Measurements from ENCODE around the gene GTPBP10.
A peak's percentile ranks its signal among the peaks of the same experiment; 100 is the strongest.
"Not testable (repeated sequence)": the region's sequence is repeated elsewhere in the genome, so short reads cannot be mapped to it uniquely, and the experiment has no call there.

Gene GTPBP10, protein sequence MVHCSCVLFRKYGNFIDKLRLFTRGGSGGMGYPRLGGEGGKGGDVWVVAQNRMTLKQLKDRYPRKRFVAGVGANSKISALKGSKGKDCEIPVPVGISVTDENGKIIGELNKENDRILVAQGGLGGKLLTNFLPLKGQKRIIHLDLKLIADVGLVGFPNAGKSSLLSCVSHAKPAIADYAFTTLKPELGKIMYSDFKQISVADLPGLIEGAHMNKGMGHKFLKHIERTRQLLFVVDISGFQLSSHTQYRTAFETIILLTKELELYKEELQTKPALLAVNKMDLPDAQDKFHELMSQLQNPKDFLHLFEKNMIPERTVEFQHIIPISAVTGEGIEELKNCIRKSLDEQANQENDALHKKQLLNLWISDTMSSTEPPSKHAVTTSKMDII

DNA sequence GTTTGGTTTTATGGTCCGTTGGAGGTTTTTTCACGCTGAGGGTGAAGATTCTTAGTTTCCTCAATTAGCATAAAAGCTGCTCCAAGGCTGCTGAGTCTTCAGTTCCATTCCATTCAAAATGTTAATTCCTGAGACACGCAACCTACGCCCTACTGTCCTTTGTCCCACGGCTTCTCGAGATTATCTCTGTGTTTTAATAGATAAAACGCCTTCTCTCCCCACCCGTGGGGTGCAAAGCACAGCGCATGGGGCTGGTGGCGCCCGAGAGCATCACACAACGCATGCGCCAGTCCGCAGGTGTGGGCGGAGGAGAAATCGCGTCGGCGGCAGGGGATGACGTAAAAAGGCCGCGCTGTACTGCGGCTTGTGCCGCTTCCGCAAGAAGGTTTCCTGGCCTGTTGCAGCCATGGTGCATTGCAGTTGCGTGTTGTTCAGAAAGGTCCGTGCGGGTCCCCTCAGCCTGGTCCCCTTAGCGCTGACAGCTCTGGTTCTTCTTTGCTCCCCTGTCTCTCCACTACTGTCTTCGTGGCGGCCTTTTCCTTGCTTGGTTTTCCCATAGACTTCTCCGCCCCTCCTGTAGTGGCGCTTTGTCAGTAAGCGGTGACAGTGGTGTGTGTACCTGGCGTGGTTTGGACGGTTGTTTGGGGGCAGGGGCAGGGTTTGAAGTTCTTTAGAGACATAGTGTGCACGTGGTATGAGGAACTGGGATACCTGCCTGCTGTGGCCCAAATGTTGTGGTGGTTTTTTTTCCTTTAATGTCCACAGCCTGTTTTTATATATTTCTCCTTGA, at the start of gene GTPBP10:
TSS of gene GTPBP10 (plus strand) at position 381 of the 790 bp plus-strand sequence. CDS start at position 407, 26 bp downstream.
- DNase-seq (ENCODE audit: low read depth, low spot score), result peak; percentile 89

DNA sequence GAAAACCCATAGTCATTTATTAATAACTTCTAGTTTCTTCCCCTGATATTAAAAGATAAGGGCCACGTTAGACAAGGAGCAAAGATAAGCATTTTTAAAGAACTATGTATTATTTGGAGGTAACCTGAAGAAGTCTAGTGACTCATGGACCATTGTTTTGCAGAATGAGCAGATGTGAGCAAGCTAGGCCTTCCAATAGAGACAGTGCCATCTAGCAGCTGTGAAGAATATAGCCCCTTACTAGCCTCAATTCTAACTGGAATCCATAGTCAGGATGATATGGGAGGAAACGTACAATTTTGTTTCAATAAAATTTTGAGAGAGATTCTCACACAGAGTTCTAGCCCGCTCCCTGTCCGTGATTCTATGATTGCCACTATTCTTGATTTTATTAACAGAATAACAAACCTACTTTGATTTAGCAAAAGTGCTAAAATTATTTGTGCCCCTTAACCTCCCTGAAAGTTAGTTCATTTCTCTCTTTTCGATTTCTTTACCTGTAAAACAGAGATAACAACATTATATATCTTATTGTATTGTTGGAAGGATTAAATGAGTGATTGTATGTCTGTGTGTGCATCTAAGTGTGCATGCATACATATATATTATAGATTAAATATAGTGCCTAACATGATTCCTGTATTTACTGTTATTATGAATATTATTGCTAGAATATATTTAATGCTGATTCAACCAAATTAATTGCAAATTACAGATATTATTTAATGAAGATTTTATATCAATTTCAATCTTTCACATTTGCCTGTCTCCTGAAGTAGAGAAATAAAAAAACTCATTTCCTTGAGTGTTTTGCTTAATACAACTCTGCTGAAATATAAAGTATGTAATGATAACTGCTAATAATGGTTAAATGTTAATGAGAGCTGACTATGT, 48.1 kb upstream of the GTPBP10 start:
- DNase-seq (ENCODE audit: low read depth, low spot score), result no peak

DNA sequence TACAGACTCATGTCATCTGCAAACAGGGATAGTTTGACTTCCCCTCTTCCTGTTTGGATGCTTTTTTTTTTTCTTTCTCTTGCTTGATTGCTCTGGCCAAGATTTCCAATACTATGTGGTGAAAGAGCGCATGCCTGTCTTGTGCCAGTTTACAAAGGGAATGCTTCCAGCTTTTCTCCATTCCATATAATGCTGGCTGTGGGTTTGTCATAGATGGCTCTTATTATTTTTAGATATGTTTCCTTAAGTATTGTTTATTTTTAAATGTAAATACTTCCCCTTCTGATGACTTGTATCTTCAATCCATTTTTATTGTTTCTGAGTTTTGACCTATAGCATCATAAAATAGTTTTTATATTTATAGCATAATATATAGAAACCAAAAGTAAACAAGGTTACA, 43.3 kb upstream of the GTPBP10 start:
- no peak for DNase-seq (ENCODE audit: low read depth, low spot score)

DNA sequence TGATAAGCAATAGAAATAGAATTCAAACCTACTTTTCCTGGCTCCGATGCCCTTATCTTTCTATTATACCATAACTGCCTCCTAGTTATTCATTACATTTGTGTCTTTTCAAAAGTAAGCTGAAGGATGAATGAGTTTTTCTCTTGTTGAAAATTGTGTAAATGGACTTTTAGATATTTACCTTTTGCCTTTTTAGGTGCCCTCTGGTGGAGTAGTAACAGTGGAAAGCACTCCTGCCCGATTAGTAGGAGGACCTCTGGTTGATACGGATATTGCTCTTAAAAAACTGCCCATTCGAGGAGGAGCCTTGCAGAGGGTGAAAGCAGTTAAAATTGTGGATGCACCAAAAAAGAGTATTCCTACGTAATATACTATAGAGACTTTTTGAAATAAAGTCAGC, 36.6 kb upstream of the GTPBP10 start:
- no peak for DNase-seq (ENCODE audit: low read depth, low spot score)

DNA sequence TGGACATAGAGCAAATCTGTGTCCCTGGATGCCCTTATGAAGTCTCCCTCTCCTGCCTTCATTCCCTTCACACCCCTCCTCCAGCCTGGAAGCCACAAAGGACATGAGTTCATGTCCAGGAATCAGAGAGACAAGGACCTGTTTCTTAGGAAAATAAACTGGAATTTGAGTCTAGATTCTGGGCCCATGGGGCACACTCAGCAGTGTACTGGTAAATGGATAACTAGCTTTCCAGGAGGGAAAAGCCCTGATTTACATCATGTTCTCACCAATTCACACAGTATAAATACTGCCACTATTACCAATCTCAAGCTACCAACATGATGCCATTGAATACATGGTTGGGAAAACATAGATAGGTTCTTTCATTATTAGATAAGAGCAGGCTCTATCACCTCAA, 35.3 kb upstream of the GTPBP10 start:
- no peak for DNase-seq (ENCODE audit: low read depth, low spot score)

DNA sequence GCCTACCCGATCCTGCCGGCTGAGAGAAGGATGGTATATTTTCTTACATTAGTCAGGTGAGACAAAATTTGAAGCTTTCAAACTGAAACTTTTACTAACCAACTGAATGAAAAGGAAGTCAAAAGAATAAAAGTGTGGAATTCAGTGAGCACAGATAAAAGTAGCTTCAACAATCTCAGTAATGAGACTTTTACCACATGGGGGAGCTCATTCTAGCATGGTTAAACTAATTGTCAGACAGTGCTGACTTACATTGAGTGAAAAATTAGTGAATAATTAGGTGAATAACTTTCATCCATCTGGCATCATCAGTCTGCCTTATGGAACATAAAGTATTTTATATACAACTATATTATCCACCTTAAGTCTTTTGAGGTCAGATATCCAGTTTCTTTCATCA, 33.8 kb upstream of the GTPBP10 start:
- no peak for DNase-seq (ENCODE audit: low read depth, low spot score)

DNA sequence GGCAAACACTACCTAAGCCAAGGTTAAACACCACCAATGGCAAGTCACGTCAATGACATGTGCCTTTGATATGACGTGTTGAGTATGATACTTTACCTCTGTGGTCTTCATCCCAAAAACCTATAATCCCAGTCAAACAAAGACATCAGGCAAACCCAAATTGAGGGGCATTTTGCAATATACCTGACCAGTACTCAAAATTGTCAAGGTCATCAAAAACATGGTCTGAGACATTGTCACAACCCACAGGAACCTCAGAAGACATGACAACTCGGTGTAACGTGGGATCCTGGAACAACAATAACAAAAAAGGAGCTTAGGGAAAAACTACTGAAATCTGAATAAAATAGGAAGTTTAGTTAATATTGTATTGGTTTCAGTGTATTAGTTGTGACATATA, 32.6 kb upstream of the GTPBP10 start:
- DNase-seq (ENCODE audit: low read depth, low spot score), result no peak

DNA sequence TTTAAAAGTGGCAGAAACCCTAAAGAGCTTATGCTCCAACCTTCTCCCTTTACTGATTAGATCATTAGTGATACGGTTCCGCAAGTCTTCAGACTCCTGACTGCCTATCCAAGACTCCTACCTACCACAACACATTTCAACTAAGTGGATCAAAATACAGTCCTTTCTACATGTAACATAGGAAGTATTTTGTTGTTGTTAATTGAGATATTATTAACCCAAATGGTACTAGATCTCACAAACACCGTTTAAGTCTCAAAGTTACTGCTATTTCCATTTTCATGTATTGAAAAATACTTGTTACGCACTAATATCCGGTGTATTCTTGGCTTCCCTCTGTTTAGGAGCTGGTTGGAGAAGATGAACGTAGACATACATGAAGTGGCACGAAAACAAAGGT, 26.5 kb upstream of the GTPBP10 start:
- no peak for DNase-seq (ENCODE audit: low read depth, low spot score)

DNA sequence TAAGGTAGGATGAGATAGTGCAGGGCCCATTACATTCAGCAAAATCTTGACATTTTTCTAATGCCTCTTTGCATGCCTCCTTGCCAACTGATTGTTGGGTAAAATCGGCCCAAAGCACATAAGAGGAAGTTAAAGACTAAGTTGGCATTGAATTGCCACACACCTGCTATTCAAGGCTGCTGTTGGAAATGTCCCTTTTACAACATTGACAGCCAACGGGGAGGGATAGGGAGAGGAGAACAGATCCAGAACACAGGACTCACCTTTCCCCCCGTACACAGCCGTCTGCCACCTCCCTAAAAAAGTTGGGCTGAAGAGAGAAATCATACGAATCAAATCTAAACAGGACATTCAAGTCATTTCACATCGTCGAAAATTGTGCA, 26.1 kb upstream of the GTPBP10 start:
- no peak for DNase-seq (ENCODE audit: low read depth, low spot score)

DNA sequence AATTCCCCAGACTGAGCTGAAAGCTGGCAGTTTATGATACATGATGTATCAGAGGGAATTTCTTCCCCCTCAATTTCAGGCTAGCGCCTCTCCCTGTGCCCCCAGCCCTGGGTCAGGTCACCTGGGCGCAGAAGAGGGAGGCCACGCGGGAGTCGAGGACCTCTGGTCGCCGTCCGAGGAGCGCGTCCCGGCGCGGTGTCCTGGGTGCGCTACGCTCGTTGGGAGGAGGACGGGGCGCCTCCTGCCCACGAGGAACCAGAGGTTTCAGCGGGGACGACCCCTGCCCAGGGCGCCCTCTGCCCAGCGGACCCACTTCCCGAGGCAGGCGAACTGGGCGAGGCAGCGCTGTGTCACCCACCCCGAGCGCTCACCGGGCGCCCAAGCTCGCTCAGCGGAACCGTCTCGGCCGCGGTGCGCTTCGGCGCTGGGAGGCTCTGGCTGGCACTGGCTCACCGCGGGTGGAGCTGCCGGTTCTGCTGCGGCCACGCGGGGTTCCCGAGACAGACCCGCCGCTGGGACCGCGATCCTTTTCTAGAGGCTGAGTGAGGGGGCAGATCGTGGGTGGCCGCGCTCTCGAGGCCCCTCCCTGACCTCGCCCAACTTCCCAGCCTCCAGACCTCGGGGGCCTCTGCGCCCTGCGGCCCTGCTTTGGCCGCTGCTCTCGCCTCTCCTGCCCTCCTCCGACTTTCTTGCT, 25.6 kb upstream of the GTPBP10 start, which contains the start of gene FAM237B:
TSS of gene FAM237B (minus strand) at position 504 of the 694 bp plus-strand sequence. CDS start 1,556 bp downstream, outside the sequence.
- DNase-seq (ENCODE audit: low read depth, low spot score), result no peak

DNA sequence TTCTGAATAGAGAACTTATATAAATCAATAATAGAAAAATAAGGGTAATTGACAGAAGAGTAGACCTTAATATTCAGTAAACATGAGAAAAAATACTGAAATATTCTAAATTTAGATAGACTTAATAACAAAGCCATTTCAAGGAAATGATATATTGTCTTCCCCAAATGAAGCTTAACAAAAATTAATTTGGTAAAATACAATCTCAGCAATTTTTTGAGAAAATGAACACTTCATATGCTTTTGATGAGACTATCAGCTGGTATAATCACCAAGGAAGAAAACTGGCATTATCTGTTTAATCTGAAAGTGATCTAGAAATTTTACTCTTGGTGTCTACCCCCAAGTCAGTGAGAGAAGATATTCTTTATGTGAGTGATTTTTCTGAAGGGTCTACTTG, 23.7 kb upstream of the GTPBP10 start:
- DNase-seq (ENCODE audit: low read depth, low spot score), result no peak

DNA sequence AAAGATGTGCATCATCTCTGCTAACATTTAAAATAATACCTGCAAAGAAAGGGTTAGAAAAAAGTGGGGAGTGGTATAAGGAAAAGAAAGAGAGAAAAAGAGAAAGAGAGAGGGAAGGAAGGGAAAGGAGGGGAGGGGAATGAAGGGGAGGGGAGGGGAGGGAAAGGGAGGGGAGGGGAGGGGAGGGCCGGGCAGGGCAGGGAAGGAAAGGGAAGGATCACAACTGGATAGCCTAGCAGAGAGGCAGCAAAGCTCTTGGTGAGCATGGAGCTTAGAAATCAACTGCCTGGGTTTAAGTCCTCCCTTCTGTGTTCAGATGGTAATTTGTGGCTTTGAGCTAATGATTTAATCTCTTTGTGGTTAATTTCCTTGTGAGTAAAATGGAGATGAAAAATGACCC, 20.0 kb upstream of the GTPBP10 start:
- no peak for DNase-seq (ENCODE audit: low read depth, low spot score)

DNA sequence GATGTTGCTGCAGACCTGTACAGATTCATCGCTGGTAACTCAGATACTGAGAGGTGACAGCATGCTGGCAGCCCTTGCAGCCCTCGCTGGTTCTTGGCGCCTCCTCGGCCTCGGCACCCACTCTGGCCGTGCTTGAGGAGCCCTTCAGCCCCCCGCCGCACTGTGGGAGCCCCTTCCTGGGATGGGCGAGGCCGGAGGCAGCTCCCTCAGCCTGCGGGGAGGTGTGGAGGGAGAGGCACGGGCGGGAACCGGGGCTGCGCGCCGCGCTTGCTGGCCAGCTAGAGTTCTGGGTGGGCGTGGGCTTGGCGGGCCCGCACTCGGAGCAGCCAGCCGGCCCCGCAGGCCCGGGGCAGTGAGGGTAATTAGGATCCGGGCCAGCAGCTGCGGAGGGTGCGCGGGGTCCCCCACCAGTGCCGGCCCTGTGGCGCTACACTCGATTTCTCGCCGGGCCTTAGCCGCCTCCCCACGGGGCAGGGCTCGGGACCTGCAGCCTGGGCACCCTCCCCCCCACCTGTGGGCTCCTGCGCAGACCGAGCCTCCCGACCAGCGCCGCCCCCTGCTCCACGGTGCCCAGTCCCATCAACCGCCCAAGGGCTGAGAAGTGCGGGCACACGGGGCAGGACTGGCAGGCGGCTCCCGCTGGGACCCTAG, 12.2 kb upstream of the GTPBP10 start:
- DNase-seq (ENCODE audit: low read depth, low spot score), result no peak

DNA sequence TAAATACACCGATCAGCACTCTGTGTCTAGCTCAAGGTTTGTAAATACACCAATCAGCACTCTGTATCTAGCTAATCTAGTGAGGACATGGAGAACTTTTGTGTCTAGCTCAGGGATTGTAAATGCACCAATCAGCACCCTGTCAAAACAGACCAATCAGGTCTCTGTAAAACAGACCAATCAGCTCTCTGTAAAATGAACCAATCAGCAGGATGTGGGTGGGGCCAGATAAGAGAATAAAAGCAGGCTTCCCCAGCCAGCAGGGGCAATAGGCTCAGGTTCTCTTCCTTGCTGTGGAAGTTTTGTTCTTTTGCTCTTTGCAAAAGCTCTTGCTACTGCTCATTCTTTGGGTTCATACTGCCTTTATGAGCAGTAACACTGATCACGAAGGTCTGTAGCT, 11.6 kb upstream of the GTPBP10 start:
- not testable (repeated sequence) for DNase-seq (ENCODE audit: low read depth, low spot score)

DNA sequence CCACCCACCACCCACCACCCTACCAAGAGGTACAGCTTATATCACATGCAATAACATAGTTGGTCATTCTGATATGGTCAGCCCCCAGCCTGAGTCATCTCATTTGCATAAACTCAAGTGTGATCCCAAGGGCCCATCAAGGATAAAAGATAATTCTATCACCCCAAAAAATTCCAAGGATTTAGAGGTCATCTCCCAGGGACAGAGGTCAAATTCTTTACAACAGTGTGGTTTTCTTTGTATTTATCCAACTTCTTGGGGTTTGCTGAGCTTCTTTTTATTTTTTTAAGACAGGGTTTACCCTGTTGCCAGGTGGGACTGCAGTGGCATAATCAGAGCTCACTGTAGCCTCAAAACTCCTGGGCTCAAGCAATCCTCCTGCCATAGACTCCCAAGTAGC, 9.4 kb upstream of the GTPBP10 start:
- no peak for DNase-seq (ENCODE audit: low read depth, low spot score)

DNA sequence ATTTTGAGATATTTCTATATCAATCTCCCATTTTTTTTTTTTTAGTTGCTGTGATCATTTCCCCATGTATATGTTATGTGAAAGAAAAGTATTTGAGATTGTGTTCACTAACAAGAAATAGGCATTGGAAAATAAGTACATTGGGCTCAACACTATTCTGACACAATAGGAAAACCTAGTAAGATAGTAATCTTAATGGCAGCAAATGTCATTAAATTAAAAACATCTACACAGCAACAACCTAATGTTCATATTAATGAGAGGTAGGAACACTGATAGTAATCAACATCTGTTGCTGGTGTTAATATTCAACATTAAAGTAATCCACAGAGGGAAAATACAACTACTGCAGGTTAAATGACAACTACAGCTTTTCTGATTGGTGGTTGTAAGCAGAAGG, 1.5 kb upstream of the GTPBP10 start:
- no peak for DNase-seq (ENCODE audit: low read depth, low spot score)

DNA sequence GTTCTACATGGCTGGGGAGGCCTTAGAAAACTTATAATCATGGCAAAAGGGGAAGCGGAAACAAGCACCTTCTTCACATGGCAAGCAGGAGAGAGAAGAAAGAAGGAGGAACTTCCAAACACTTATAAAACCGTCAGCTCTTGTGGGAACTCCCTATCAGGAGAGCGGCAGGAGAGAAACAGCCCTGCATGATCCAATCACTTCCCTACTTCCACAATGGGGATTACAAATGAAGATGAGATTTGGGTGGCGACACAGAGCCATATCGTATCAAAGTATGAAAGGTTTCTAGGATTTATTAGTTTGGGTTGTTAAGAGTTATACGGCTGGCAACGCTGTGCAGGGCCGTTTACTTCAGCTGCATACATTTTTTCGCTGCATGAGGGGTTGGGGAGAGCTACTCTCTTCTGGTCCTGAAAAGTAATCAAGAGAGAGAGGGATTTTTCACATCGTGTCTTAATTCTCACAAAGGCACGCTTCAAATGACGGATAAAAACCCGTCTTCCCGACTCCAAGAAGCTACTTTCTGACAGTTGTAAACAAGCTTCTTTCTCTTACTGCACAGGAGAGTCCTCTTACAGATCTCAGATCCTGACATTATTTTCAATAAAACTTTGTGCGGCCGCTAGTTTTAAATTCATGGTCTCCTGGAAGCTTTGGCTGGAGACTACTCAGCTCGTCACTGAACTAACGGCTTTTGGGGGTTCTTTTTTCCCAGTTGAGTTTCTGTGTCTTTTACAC, 751 bp upstream of the GTPBP10 start:
- no peak for DNase-seq (ENCODE audit: low read depth, low spot score)

DNA sequence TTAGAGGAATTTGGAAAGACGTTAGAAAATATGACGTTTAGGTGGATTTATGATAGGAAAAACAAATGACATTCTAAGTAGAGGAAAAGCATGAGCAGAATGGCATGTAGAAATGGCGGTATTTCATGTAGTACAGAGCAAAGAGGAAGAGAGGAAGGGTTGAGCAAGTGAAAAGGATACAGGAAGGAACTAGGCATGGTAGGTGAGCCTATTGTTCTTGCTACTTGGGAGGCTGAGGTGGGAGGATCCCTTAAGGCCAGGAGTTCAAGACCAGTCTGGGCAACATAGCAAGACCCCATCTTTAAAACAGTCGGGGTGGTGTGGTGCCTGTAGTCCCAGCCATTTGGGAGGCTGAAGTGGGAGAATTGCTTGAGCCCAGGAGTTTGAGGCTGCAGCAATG, 1.2 kb downstream of the GTPBP10 start:
- DNase-seq (ENCODE audit: low read depth, low spot score), result no peak

DNA sequence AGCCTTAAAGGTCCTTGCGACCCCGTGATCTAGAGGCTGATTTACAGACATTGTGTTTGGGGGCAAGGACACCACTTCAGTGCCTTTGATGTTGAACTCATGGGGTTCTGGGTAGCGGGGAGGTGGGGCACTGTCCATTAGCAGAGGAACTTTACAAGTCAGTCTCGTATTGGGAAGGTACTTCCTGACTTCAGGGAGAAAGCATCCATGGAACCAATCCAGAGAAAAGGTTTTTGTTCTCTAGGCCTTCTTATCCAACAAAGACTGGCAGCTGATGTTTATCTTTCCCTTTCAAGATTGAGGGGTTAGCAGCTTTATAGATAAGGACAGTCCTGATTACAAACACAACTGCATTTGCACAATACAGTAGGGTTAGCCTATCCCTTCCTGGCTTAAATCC, 2.8 kb downstream of the GTPBP10 start:
- no peak for DNase-seq (ENCODE audit: low read depth, low spot score)

DNA sequence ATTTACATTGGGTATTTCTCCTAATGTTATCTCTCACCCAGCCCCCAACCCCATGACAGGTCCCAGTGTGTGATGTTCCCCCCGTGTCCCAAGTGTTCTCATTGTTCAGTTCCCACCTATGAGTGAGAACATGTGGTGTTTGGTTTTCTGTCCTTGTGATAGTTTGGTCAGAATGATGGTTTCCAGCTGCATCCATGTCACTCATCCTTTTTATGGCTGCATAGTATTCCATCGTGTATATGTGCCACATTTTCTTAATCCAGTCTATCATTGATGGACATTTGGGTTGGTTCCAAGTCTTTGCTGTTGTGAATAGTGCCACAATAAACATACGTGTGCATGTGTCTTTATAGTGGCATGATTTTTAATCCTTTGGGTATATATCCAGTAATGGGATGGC, 3.5 kb downstream of the GTPBP10 start:
- not testable (repeated sequence) for DNase-seq (ENCODE audit: low read depth, low spot score)

Data from activated CD4-positive, CD25-positive, alpha-beta regulatory T cell treated with anti-CD3 and anti-CD28 coated beads, Interleukin-2, amount 50 U/mL, for 16 hours (primary cell).